Fibroblast of skin of left biceps (primary cell): ENCODE measurements around the gene AIMP1.
A peak's percentile ranks its signal among the peaks of the same experiment; 100 is the strongest.
"Not testable (repeated sequence)": the region's sequence is repeated elsewhere in the genome, so short reads cannot be mapped to it uniquely, and the experiment has no call there.

Experiments
- DNase-seq, 2 experiments: peaks; one replicate each; pipeline ENCODE4 v3.0.0-alpha.2; 2013; ENCODE audit warnings: low read depth in 2 of 2

The AIMP1 gene

DNA sequence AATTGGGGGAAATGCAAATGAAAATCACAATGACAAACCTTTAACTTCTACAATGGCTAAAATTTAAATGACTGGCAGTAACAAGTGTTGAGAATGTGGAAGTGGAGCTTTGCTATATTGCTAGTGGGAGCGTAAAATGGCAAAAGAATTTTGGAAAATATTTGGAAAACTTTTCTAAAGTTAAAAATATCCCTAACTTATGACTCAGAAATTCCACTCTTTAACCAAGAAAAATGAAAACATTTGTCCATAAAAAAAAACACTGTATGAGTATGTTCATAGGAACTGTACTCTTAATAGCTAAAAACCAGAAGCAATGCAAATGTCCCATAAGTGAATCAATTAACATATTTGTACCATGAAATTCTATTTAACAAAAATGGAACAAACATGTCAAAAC is 4.0 kb upstream of the AIMP1 start:
- peak; percentile 66 to 73 for DNase-seq

- DNase-seq: no peak
These were observed 3.3 kb upstream of the AIMP1 start for GRCh38 chr4:106312997-106313522.

DNA sequence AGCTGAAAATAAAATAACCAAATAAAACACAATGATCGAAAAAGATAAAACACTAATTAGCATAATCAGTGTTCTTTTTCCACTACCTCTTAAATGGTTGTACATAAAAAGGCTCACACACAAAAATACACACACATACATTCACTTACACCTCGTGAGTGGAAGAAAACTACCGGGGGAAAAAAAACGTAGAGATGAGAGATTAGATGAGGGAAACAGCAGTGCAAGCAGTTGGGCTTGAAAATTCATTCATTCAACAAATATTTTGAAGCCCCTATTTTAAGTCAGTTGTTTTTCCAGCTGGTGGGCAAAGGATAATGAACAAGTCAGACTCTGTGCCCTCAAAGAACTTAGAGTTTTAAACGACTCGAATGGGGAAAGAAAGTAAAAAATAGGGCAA is 1.4 kb upstream of the AIMP1 start:
- no peak for DNase-seq

DNA sequence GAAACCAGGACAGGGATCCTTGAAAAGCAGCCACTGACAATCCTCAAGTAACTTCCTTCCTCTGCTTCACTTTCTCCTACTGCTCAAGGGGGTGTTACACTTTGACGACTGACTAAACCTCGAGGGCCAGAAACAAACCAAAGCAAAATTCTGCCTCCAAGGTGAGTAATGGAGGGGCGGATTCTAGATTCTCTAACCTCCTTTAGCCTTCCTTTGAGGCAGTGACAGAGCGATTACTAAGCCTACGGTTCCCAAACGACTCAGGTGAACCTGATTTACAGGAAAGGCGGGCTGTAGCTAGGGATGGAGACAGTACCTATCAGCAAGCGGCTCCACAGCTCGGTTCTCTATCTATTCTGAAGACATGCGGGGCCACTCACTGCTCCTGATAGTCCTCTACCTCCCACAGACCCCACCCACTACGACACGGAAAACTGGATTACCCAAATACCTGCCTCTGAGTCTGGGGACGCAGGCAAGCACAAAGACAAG is 828 bp upstream of the AIMP1 start:
- no peak for DNase-seq

DNA sequence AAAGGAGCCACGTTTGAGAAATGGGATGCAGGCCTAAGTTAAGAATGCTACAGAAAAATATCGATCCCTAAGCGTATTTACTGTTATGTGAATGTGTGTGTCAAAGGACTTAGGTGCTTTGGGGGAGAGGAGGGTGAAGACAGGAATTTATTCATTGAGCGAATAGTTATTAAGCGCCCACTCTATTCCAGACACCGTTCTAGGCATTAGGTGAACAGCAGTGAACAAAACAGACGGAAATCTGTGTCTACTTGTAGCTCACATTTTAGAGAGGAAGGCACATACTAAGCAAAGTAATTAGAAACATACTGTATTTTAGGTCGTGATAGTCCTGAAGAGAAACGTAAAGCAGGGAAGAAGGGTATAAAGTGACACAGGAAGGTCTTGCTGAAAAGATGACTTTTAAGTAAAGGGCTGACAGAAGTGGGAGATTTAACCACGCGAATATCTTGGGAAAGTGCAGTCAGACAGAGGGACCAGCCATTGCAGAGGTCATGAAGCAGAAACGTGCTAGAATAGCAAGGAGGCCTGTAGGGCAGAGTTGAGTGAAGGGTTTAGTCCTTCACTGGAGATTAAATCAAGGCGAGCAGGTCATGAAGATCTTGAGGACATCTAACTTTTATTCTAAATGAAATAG is 541 bp downstream of the AIMP1 start:
- no peak for DNase-seq

GRCh38 chr4:106317815-106318214 is 1.5 kb downstream of the AIMP1 start:
- no peak for DNase-seq

DNA sequence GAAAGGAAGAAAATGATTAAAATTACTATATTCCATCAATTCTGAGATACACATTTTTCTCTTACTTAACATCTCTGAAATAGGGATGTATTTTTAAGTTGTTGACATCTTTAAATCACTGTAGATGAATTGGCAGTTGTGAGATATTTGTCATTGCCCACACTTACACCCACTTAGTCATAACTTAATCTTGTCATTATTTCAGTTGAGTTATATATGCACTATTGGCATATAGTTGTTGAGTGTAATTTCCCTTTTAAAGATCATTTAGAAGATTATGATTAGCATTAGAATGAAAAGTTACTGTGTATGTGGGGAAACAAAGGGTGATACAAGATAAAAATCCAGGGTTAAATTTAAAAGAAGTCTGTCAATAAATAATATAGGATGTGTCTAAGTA is 2.2 kb downstream of the AIMP1 start:
- DNase-seq: no peak

GRCh38 chr4:106320235-106320634 is 3.9 kb downstream of the AIMP1 start:
- DNase-seq: no peak

DNA sequence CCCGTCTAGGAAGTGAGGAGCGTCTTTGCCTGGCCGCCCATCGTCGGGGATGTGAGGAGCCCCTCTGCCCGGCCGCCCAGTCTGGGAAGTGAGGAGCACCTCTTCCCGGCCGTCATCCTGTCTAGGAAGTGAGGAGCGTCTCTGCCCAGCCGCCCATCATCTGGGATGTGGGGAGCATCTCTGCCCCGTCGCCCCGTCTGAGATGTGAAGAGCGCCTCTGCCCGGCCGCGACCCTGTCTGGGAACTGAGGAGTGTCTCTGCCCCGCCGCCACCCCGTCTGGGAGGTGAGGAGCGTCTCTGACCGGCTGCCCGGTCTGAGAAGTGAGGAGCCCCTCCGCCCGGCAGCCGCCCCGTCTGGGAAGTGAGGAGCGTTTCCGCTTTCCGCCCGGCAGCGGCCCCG is 4.8 kb downstream of the AIMP1 start:
- DNase-seq: not testable (repeated sequence)

DNA sequence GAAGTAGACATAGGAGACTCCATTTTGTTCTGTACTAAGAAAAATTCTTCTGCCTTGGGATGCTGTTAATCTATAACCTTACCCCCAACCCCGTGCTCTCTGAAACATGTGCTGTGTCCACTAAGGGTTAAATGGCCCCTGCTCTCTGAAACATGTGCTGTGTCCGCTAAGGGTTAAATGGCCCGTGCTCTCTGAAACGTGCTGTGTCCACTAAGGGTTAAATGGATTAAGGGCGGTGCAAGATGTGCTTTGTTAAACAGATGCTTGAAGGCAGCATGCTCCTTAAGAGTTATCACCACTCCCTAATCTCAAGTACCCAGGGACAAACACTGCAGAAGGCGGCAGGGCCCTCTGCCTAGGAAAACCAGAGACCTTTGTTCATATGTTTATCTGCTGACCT is 5.5 kb downstream of the AIMP1 start:
- not testable (repeated sequence) for DNase-seq

DNA sequence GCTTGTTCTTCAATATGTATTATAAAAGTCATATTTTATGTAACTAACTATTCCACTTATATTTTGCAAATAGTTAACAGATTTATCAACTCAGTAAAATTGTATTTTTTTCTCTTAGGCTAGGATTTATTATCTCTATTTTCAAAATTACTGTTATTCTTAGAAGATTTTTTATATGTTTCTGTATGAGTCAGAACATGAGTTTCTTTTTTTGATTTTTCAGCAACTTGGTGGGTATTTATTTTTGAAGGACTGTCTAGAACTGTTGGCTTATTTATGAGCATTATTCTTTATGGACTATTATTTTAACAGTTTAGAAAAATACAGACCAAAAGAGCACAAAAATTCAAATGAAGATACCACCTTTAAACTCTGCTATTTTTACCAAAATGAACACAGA is 6.8 kb downstream of the AIMP1 start:
- DNase-seq: no peak

DNA sequence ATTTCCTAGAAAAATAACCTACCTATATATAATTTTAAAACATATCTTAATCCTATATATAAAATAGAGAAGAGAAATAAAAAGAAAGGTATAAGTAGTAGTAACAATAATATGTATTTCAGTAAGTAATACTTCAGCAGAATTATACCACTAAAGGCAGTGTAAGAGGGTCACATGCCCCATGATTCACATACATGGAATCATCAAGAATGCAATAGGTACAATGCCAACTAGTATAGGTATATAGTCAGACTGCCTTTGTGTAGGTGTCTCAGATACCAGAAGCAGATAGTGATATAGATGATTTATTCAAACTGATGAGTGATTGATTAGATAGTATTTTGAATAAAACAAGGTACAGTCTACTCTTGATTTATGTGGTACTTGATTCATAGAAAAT is 9.4 kb downstream of the AIMP1 start:
- no peak for DNase-seq

DNA sequence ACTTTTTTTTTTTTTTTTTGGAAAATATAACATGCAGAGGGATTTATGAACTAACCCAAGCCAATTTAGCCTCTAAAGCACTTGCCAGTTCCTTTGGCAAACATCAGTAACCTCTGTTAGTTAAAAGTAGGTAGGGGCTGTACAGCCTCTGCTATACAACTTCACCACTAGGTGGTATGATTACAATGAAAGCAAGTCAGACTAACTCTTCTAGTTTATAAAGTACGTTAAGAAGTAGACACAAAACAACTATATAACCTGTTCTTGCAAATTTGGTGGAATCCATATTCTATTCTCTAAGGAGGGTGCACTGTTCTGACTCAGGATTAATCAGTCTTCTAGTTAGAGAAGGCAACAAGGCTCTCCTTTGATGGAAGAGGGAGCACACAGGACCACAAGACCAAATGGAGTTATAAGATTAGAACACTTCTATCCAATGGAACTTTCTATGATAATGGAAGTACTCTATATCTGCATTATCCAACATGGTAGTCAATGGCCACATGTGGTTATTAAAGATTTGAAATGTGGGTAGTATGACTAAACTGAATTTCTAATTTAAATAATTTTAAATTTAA is 12.8 kb downstream of the AIMP1 start:
- DNase-seq: no peak

DNA sequence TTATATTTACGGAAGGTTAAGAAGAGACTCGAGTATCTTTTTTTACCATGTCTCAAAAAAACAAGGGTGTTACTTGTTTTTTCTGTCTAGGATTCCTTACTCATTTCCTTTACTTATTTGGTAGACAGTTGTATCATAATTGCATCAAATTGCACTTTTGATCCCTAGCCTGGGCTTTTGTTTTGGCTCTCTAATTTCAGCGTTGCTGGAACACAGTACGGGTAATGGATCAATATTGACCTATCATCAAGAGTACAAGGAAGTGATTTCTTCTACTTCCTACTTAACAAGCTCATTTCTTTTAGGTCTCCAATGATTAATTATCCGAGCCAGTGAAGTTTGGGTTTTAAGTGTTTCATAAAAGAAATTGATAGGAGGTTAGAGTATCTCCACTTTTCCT is 16.8 kb downstream of the AIMP1 start:
- DNase-seq: no peak

DNA sequence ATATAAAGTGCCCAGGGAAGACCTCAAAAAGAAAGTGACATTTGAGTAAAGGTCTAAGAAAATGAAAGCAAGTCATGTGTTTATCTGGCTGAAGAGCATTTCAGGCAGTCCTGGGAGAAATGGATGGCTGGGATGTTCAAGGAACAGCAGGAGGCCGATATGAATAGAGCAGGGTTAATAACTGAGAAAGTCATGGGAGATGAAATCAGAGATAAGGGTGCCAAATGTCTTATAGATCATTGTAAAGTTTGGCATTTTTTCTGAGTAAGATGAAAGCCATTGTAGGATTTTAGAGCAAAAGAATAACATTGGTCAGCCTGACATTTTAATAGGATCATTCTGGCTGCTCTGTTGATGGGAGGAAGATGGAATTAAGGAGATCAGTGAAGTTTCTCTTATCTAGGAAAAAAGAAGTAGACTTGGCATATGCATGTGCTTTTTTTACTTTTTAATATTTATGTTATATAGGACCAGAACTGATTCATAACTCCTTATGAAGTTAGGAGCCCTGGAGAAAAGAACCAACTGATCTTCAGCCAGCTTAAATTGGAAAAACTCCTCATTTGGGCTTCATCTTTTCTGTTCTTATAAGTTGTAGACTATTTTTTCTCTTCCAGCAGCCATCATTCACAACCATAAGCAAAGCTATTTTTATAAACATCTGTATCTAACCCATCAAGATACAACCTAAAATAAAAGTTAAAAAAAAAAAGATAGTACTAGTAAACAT is 18.6 kb downstream of the AIMP1 start:
- no peak for DNase-seq

DNA sequence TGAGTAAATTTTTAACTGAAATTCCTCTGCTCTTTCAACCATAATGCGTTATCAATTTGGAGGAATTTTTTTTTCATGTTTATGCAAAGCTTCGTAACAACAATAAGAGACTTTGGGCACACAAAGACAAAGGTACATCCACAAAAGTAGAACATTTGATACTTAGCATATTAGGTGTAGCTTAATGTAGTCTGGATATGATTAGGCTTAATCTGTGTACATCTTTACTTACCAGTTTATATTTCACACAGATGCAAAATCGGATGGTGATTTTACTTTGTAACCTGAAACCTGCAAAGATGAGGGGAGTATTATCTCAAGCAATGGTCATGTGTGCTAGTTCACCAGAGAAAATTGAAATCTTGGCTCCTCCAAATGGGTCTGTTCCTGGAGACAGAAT is 20.3 kb downstream of the AIMP1 start:
- no peak for DNase-seq

- no peak for DNase-seq
These were observed 21.6 kb downstream of the AIMP1 start for GRCh38 chr4:106337916-106338315.

- no peak for DNase-seq
These were observed 22.3 kb downstream of the AIMP1 start for GRCh38 chr4:106338671-106339070.

DNA sequence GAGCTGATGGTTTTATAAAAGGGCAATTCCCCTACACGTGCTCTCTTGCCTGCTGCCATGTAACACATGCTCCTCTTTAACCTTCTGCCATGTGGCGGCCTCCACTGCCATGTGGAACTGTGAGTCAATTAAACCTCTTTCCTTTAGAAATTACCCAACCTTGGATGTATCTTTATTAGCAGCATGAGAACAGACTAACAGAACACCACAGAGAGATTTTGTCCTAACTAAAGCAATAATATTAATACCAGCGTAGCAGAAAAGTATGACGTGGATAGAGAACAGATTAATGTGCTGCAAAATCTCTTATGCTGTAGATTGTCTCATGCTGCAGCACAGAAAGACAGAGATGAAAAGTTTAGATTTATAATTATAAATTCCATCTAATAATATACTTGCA is 23.1 kb downstream of the AIMP1 start:
- DNase-seq: no peak

DNA sequence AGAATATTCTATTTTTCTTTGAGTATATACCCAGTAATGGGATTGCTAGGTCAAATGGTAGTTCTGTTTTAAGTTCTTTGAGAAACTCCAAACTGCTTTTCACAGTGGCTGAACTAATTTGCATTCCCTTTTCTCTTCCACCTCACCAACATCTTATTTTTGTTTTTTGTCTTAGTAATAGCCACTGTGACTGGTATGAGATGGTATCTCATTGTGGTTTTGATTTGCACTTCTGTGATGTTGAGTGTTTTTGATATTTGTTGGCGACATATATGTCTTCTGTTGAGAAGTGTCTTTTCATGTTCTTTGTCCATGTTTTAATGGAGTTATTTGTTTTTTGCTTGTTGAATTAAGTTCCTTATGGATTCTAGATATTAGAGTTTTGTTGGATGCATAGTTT is 24.4 kb downstream of the AIMP1 start:
- DNase-seq: no peak

- DNase-seq: no peak
These were observed 27.7 kb downstream of the AIMP1 start for GRCh38 chr4:106343865-106344646.

DNA sequence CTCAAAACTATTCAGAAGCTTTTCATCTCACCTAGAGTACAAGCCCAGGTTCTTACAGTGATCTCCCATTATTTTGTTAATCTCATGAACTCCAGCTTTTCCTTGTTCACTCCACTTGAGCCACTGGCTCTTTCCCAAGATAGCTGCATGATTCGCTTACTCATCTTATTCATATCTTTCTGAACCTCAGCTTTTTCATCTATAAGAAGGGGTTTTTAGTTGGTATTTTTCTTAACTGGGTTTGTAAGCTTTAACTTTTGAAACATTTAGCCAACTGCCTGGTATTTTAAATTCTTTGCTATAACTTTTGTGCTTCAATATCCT is 28.3 kb downstream of the AIMP1 start:
- peak in 1 of 2 experiments; percentile 18 for DNase-seq
